Uterus (tissue), 4 donors: ENCODE results near the gene RAB4B. TPM values are rescaled to one million over a fixed set of nuclear protein-coding genes. Genes with fewer than 3 reads are reported as not detected.
"Not testable (repeated sequence)": the region's sequence is repeated elsewhere in the genome, so short reads cannot be mapped to it uniquely, and the experiment has no call there.

Experiments used
- DNase-seq, 2 donors: peaks; one replicate each; pipeline ENCODE4 v3.0.0-alpha.2; 2019 to 2020
- H3K27ac ChIP-seq, 2 donors: fragments of 200-600 bp; sonication (generic); 1 replicate in 1 of 2; 2 replicates in 1 of 2; pipeline ENCODE4 v1.5.1; 2016 to 2018
- H3K27me3 ChIP-seq, 2 donors: fragments of 200-600 bp; sonication (generic); one replicate each; pipeline ENCODE4 v1.5.1; 2018 to 2019; ENCODE audit warnings: control low read depth in 1 of 2
- H3K36me3 ChIP-seq, 2 donors: fragments of 200-600 bp; sonication (generic); one replicate each; pipeline ENCODE4 v1.5.1; 2019; ENCODE audit warnings: control low read depth in 1 of 2
- H3K4me1 ChIP-seq, 2 donors: fragments of 200-600 bp; sonication (generic); one replicate each; pipeline ENCODE4 v1.5.1; 2018 to 2019; ENCODE audit warnings: control low read depth in 1 of 2
- H3K4me3 ChIP-seq, 2 donors: fragments of 200-600 bp; sonication (generic); 1 replicate in 1 of 2; 2 replicates in 1 of 2; pipeline ENCODE4 v1.5.1; 2018 to 2019; ENCODE audit warnings: mild to moderate bottlenecking in 1 of 2
- H3K9me3 ChIP-seq, 2 donors: fragments of 200-600 bp; sonication (generic); one replicate each; pipeline ENCODE4 v1.5.1; 2019; ENCODE audit warnings: control low read depth in 1 of 2
- CTCF ChIP-seq, 4 experiments: fragments of 200-600 bp in 2 of 4; fragments of 450-650 bp in 2 of 4; sonication (generic) in 2 of 4; IDR thresholded peaks; one replicate each; pipeline ENCODE4 v1.5.1; 2016 to 2019; ENCODE audit warnings: antibody characterized with exemption in 4 of 4, mild to moderate bottlenecking in 2 of 4, moderate library complexity in 1 of 4
- POLR2A ChIP-seq, 2 donors: fragments of 450-650 bp; IDR thresholded peaks; one replicate each; pipeline ENCODE4 v1.6.1; 2016; ENCODE audit warnings: antibody characterized with exemption in 2 of 2, mild to moderate bottlenecking in 1 of 2, moderate library complexity in 1 of 2
- intact Hi-C: fragments of 100-400 bp; cut with DNase I; formaldehyde crosslinking; loops from one replicate; pipeline ENCODE4 v1.15.1; 2023; ENCODE audit warnings: low total_unique reads
- total RNA-seq, 4 donors: library from RNA; depleted of rRNA in 3 of 4; stranded (reverse); fragments of >200 nt in 3 of 4; gene quantifications; one replicate each; pipeline versions ENCODE4 v1.1.0 to v1.2.4, GENCODE V29; 2014 to 2023
- donor health status: DM: yes; HTN: yes; CAD: no.

Gene RAB4B
- total RNA-seq, 4 donors from 2014 or later: 7.4 to 26.3 (median 18.1) TPM

GRCh38 chr19:40813182-40813581 is 35.1 kb downstream of the RAB4B start:
- H3K27ac ChIP-seq: peak overlapping the region in 1 of 2 donors; percentile 37
- no peaks in the 10 kb centered on the region for H3K9me3 ChIP-seq
- H3K4me3 ChIP-seq: no peak overlapping the region
- H3K27me3 ChIP-seq: no peaks in the 10 kb centered on the region
- TF ChIP-seq POLR2A (IDR thresholded peaks at IDR 0.05) (no peak), CTCF (IDR thresholded peaks at IDR 0.05) (no peak)
- peak in 1 of 2 donors; percentile 43 for DNase-seq
- H3K4me1 ChIP-seq: peaks cover 0 to 14% of the 10 kb centered on the region in 2 donors
- H3K36me3 ChIP-seq: no peaks in the 10 kb centered on the region
- intact Hi-C loops: no loop called here

- intact Hi-C loops: no loop called here
- Histone ChIP-seq H3K27ac (no peak overlapping the region), H3K4me1 (peaks cover 9 to 14% of the 10 kb centered on the region in 2 donors), H3K36me3 (no peaks in the 10 kb centered on the region), H3K27me3 (no peaks in the 10 kb centered on the region), H3K4me3 (no peak overlapping the region), H3K9me3 (no peaks in the 10 kb centered on the region)
- DNase-seq: peak in 1 of 2 donors; percentile 9
- TF ChIP-seq POLR2A (IDR thresholded peaks at IDR 0.05) (no peak), CTCF (IDR thresholded peaks at IDR 0.05) (no peak)
Observed at GRCh38 chr19:40815223-40815622, 37.2 kb downstream of the RAB4B start.

GRCh38 chr19:40818480-40819399 is 40.7 kb downstream of the RAB4B start:
- peak overlapping the region; percentile 15 to 55 for H3K27ac ChIP-seq
- intact Hi-C loops, H3K4me3 ChIP-seq, H3K36me3 ChIP-seq, H3K4me1 ChIP-seq, H3K9me3 ChIP-seq, H3K27me3 ChIP-seq: not testable (repeated sequence)
- peak in 3 of 4 experiments; percentile 5 to 48 (median 37) for TF ChIP-seq CTCF (IDR thresholded peaks at IDR 0.05)
- DNase-seq: peak; percentile 77 to 80

- H3K36me3 ChIP-seq, H3K4me3 ChIP-seq, H3K4me1 ChIP-seq, H3K9me3 ChIP-seq, H3K27me3 ChIP-seq, intact Hi-C loops: not testable (repeated sequence)
- DNase-seq: peak in 1 of 2 donors; percentile 51
- H3K27ac ChIP-seq: peak overlapping the region; percentile 15 to 55
- TF ChIP-seq CTCF (IDR thresholded peaks at IDR 0.05): peak; percentile 66 to 86 (median 80)
Observed at GRCh38 chr19:40819479-40820234, 41.6 kb downstream of the RAB4B start.

- H3K4me3 ChIP-seq: no peak overlapping the region
- H3K27ac ChIP-seq: peak overlapping the region in 1 of 2 donors; percentile 27
- H3K27me3 ChIP-seq: no peaks in the 10 kb centered on the region
- intact Hi-C loops: no loop called here
- no peaks in the 10 kb centered on the region for H3K36me3 ChIP-seq
- no peak for DNase-seq
- H3K9me3 ChIP-seq: no peaks in the 10 kb centered on the region
- TF ChIP-seq CTCF (IDR thresholded peaks at IDR 0.05): no peak
- TF ChIP-seq POLR2A (IDR thresholded peaks at IDR 0.05): no peak
- H3K4me1 ChIP-seq: peaks cover 0 to 9% of the 10 kb centered on the region in 2 donors
Observed at GRCh38 chr19:40822161-40822560, 44.1 kb downstream of the RAB4B start.

GRCh38 chr19:40822704-40823553 is 44.9 kb downstream of the RAB4B start:
- H3K27me3 ChIP-seq, intact Hi-C loops, H3K36me3 ChIP-seq, H3K4me1 ChIP-seq, H3K4me3 ChIP-seq, H3K9me3 ChIP-seq, DNase-seq: not testable (repeated sequence)
- peak overlapping the region in 1 of 2 donors; percentile 27 for H3K27ac ChIP-seq

GRCh38 chr19:40824916-40825315 is 46.9 kb downstream of the RAB4B start:
- H3K4me1 ChIP-seq, H3K9me3 ChIP-seq, intact Hi-C loops, H3K27me3 ChIP-seq, DNase-seq, H3K36me3 ChIP-seq, H3K27ac ChIP-seq, H3K4me3 ChIP-seq: not testable (repeated sequence)
